IMR-90 (cell line): ENCODE results near the gene KRTAP5-10. TPM values are rescaled to one million over a fixed set of nuclear protein-coding genes. Genes with fewer than 3 reads are reported as not detected.
"Not testable (repeated sequence)": the region's sequence is repeated elsewhere in the genome, so short reads cannot be mapped to it uniquely, and the experiment has no call there.

Experiments
- ATAC-seq: fragments of 200-7000 bp; cut with Tn5 transposase; 2 replicates; pipeline ENCODE4 v1.9.1; 2020; ENCODE audit warnings: low read depth, mild to moderate bottlenecking, moderate library complexity
- BruUV-seq: library from RNA; stranded (reverse); fragments of 400-500 nt; replicated peaks from 2 replicates; lab custom pipeline; 2021; lab: Mats Ljungman, UMichigan
- CTCF ChIA-PET: fragments of 300-600 bp; formaldehyde crosslinking; extraction: SDS; loops from one replicate; lab custom pipeline; 2021; ENCODE audit warnings: antibody characterized with exemption; lab: Yijun Ruan, JAX
- POLR2A ChIA-PET: fragments of 300-600 bp; sonication (Branson Sonifier 250); formaldehyde crosslinking; loops from one replicate; lab custom pipeline; 2022; ENCODE audit warnings: antibody characterized with exemption; ENCODE audit not compliant: unreplicated experiment; lab: Charles Lee
- DNase-seq: peaks from one replicate; pipeline ENCODE4 v3.0.0; 2013
- H2AFZ ChIP-seq: replicated peaks from 2 replicates; pipeline ENCODE3; 2013; ENCODE audit warnings: low read length, mild to moderate bottlenecking; ENCODE audit not compliant: poor library complexity
- H2AK5ac ChIP-seq: 2 replicates; pipeline ENCODE4 v1.6.1; 2013; ENCODE audit warnings: low read depth, low read length, inconsistent platforms
- H2AK9ac ChIP-seq: replicated peaks from 2 replicates; pipeline ENCODE3; 2013; ENCODE audit warnings: mild to moderate bottlenecking, low read depth, low read length, moderate library complexity; ENCODE audit not compliant: poor library complexity
- H2BK120ac ChIP-seq: 2 replicates; pipeline ENCODE4 v1.6.1; 2013; ENCODE audit warnings: low read depth, low read length, inconsistent platforms
- H2BK15ac ChIP-seq: 3 replicates; pipeline ENCODE4 v1.6.1; 2013; ENCODE audit warnings: low read depth, low read length, inconsistent platforms
- H2BK20ac ChIP-seq: 2 replicates; pipeline ENCODE4 v1.6.1; 2013; ENCODE audit warnings: low read depth, mild to moderate bottlenecking, inconsistent platforms, low read length, moderate library complexity
- H2BK5ac ChIP-seq: 2 replicates; pipeline ENCODE4 v1.6.1; 2013; ENCODE audit warnings: mild to moderate bottlenecking, low read depth, low read length, inconsistent platforms; ENCODE audit not compliant: poor library complexity, severe bottlenecking
- H3K14ac ChIP-seq: replicated peaks from 2 replicates; pipeline ENCODE4 v1.6.1; 2013; ENCODE audit warnings: low read depth, low read length, inconsistent platforms
- H3K18ac ChIP-seq: 2 replicates; pipeline ENCODE4 v1.6.1; 2013; ENCODE audit warnings: low read depth, low read length, control low read depth
- H3K23ac ChIP-seq: 2 replicates; pipeline ENCODE4 v1.6.1; 2013; ENCODE audit warnings: low read depth, low read length, inconsistent platforms
- H3K27ac ChIP-seq: 2 replicates; pipeline ENCODE4 v1.5.1; 2013; ENCODE audit warnings: mild to moderate bottlenecking, control low read depth, low read length; ENCODE audit not compliant: insufficient read depth
- H3K27me3 ChIP-seq: 2 replicates; pipeline ENCODE4 v1.6.1; 2013; ENCODE audit warnings: low read length; ENCODE audit not compliant: control insufficient read depth, insufficient read depth
- H3K36me3 ChIP-seq: 2 replicates; pipeline ENCODE4 v1.6.1; 2013; ENCODE audit warnings: low read length, mixed read lengths; ENCODE audit not compliant: control insufficient read depth, insufficient read depth
- H3K4ac ChIP-seq: 2 replicates; pipeline ENCODE4 v1.6.1; 2013; ENCODE audit warnings: low read depth, low read length, inconsistent platforms
- H3K4me1 ChIP-seq: 2 replicates; pipeline ENCODE4 v1.6.1; 2013; ENCODE audit warnings: low read length, mixed read lengths; ENCODE audit not compliant: control insufficient read depth, insufficient read depth
- H3K4me2 ChIP-seq: 2 replicates; pipeline ENCODE4 v1.6.1; 2013; ENCODE audit warnings: low read depth, mild to moderate bottlenecking, control low read depth, low read length, moderate library complexity
- H3K4me3 ChIP-seq: 2 replicates; pipeline ENCODE4 v1.5.1; 2013; ENCODE audit warnings: low read depth, mild to moderate bottlenecking, control low read depth, low read length, moderate library complexity; ENCODE audit not compliant: insufficient read depth
- H3K56ac ChIP-seq: 2 replicates; pipeline ENCODE4 v1.6.1; 2013; ENCODE audit warnings: low read length, inconsistent platforms; ENCODE audit not compliant: insufficient read depth; ENCODE audit errors: extremely low read depth
- H3K79me1 ChIP-seq, 2 experiments: 2 replicates each; pipeline ENCODE4 v1.6.1; 2013; ENCODE audit warnings: low read length in 2 of 2, inconsistent platforms in 1 of 2, low read depth in 1 of 2
- H3K9ac ChIP-seq: 2 replicates; pipeline ENCODE4 v1.6.1; 2013; ENCODE audit warnings: low read depth, low read length, control low read depth
- H3K9me1 ChIP-seq: 2 replicates; pipeline ENCODE4 v1.6.1; 2013; ENCODE audit warnings: low read length, inconsistent platforms; ENCODE audit not compliant: insufficient read depth
- H3K9me3 ChIP-seq: 2 replicates; pipeline ENCODE4 v1.6.1; 2013; ENCODE audit warnings: low read length; ENCODE audit not compliant: control insufficient read depth, insufficient read depth
- H4K20me1 ChIP-seq: 2 replicates; pipeline ENCODE4 v1.6.1; 2013; ENCODE audit warnings: low read length, inconsistent platforms; ENCODE audit not compliant: insufficient read depth
- H4K5ac ChIP-seq: 2 replicates; pipeline ENCODE4 v1.6.1; 2013; ENCODE audit warnings: mild to moderate bottlenecking, low read depth, low read length, control low read depth
- H4K8ac ChIP-seq, 2 experiments: 2 replicates each; pipeline ENCODE4 v1.6.1; 2013; ENCODE audit warnings: low read depth in 2 of 2, low read length in 2 of 2, control low read depth in 1 of 2, inconsistent platforms in 1 of 2
- H4K91ac ChIP-seq: 2 replicates; pipeline ENCODE4 v1.6.1; 2013; ENCODE audit warnings: low read depth, low read length, inconsistent platforms; ENCODE audit not compliant: insufficient read depth
- MAZ ChIP-seq: IDR thresholded peaks from 2 replicates; pipeline ENCODE4 v1.6.1; 2012; ENCODE audit warnings: low read depth, mild to moderate bottlenecking, low read length, improper control_type of control experiment, moderate library complexity, borderline replicate concordance
- whole genome bisulfite sequencing, 2 experiments: methylation state at CpG; one replicate each; pipeline versions ENCODE4 v1.1.5 to v1.1.7; 2013; ENCODE audit warnings: missing lambda C conversion rate in 2 of 2; ENCODE audit not compliant: insufficient read length in 1 of 2; ENCODE audit errors: extremely low coverage in 2 of 2; 5-methylcytosine and 5-hydroxymethylcytosine counted together
- dilution Hi-C: fragments of 300-500 bp; cut with HindIII; formaldehyde crosslinking; loops from one replicate; pipeline ENCODE4 v1.14.3; 2018; ENCODE audit warnings: low sequenced_read_pairs; ENCODE audit not compliant: unreplicated experiment
- in situ Hi-C: fragments of 300-500 bp; cut with MboI; formaldehyde crosslinking; loops from 3 replicates; pipeline ENCODE4 v1.14.3; 2019; ENCODE audit warnings: low sequenced_read_pairs, inconsistent platforms, mixed read lengths
- intact Hi-C: fragments of 100-400 bp; cut with micrococcal nuclease; formaldehyde crosslinking; loops from 2 replicates; pipeline ENCODE4 v1.10.0; 2022
- polyA plus RNA-seq, 3 experiments: library from polyadenylated mRNA; depleted of rRNA; stranded (reverse); fragments of >200 nt; gene quantifications; 2 replicates each; pipeline ENCODE4 v1.2.3, GENCODE V29; 2012; ENCODE audit warnings: low replicate concordance in 1 of 3
- total RNA-seq: library from RNA; depleted of rRNA; stranded (reverse); fragments of >200 nt; gene quantifications from 2 replicates; pipeline ENCODE4 v1.2.3, GENCODE V29; 2012

The KRTAP5-10 gene
- total and polyA plus RNA-seq, 2 of the 4 experiments (the other 2 are of a cell fraction): not detected

- Histone ChIP-seq H2BK120ac (no peak overlapping the region), H2BK20ac (no peak overlapping the region), H3K4me2 (no peak overlapping the region), H3K4me1 (no peaks in the 10 kb centered on the region), H3K23ac (no peak overlapping the region), H2BK15ac (no peak overlapping the region), H4K8ac (no peak overlapping the region), H3K9me3 (no peaks in the 10 kb centered on the region), H2AFZ (no peak overlapping the region), H3K4me3 (no peak overlapping the region), H3K27ac (no peak overlapping the region), H4K91ac (no peak overlapping the region), H3K4ac (no peak overlapping the region), H3K27me3 (peaks cover 16% of the 10 kb centered on the region), H3K9ac (no peak overlapping the region), H3K56ac (no peak overlapping the region), H3K14ac (no peak overlapping the region), H3K9me1 (no peaks in the 10 kb centered on the region), H3K36me3 (no peaks in the 10 kb centered on the region), H2AK9ac (no peak overlapping the region), H3K18ac (no peak overlapping the region), H2AK5ac (no peak overlapping the region), H4K20me1 (no peaks in the 10 kb centered on the region), H3K79me1 (no peaks in the 10 kb centered on the region), H4K5ac (no peak overlapping the region), H2BK5ac (no peak overlapping the region)
- ChIA-PET POLR2A (no interaction called here), CTCF (interaction anchor here (1.1 kb wide), 1 partner anchor 14 kb away, joined by 3 read pairs; no protein-coding TSS in a partner anchor)
- intact Hi-C loops (no loop called here), dilution Hi-C loops (no loop called here), in situ Hi-C loops (no loop called here)
- WGBS, 2 experiments: 51% methylated on average over 5 of the region's 10 CpGs; no CpG with 5 or more reads in 1 of the 2 experiments
- DNase-seq: no peak
- BruUV-seq: no TSS peak
- no peak for TF ChIP-seq MAZ
- ATAC-seq: no peak
Observed at GRCh38 chr11:71566081-71566620, 788 bp downstream of the KRTAP5-10 start.

GRCh38 chr11:71566626-71567599 lies 1.6 kb downstream of the KRTAP5-10 start:
- H4K8ac ChIP-seq, ATAC-seq, H3K27ac ChIP-seq, H3K4me1 ChIP-seq, H3K4ac ChIP-seq, H3K36me3 ChIP-seq, H2AK5ac ChIP-seq, H3K23ac ChIP-seq, H3K4me3 ChIP-seq, H2BK120ac ChIP-seq, H4K91ac ChIP-seq, H2AFZ ChIP-seq, BruUV-seq, H3K14ac ChIP-seq, H3K4me2 ChIP-seq, H3K9me3 ChIP-seq, intact Hi-C loops, H2BK15ac ChIP-seq, DNase-seq, H2BK5ac ChIP-seq, H3K56ac ChIP-seq, H3K9me1 ChIP-seq, POLR2A ChIA-PET, H4K20me1 ChIP-seq, in situ Hi-C loops, H2AK9ac ChIP-seq, H3K9ac ChIP-seq, H2BK20ac ChIP-seq, H3K79me1 ChIP-seq, H3K18ac ChIP-seq, dilution Hi-C loops, H4K5ac ChIP-seq: not testable (repeated sequence)
- CTCF ChIA-PET: interaction anchor here (1.1 to 1.5 kb wide), 2 partner anchors 13 kb away, joined by 3 to 4 read pairs; no protein-coding TSS in a partner anchor
- 30% methylated on average over 2 of the region's 21 CpGs; no CpG with 5 or more reads in 1 of the 2 experiments for WGBS, 2 experiments
- peaks cover 16% of the 10 kb centered on the region for H3K27me3 ChIP-seq
